Measurements from ENCODE around the gene HGFAC.

GRCh38 chr4:3441501-3442459, at the start of gene HGFAC:
- no peak for TF ChIP-seq CTCF (IDR thresholded peaks at IDR 0.05; ENCODE audit: insufficient read depth, low read length)
- no peak for TF ChIP-seq POLR2AphosphoS5 (IDR thresholded peaks at IDR 0.05; ENCODE audit: low read depth)
- no peak for TF ChIP-seq GABPA (IDR thresholded peaks at IDR 0.05; ENCODE audit: low read depth)
- TF ChIP-seq REST (IDR thresholded peaks at IDR 0.05; ENCODE audit: insufficient replicate concordance, low read depth) = no peak
- no peak for TF ChIP-seq SPI1 (IDR thresholded peaks at IDR 0.05; ENCODE audit: borderline replicate concordance, low read depth)
